GM23338 (cell line): ENCODE measurements around the gene ZDHHC7. TPM values are rescaled to one million over a fixed set of nuclear protein-coding genes. Genes with fewer than 3 reads are reported as not detected.

ENCODE experiments used
- ATAC-seq: fragments of 200-7000 bp; cut with Tn5 transposase; 3 replicates; pipeline ENCODE4 v1.9.1; 2020
- DNase-seq: peaks from one replicate; pipeline ENCODE4 v3.0.0-alpha.2; 2015; ENCODE audit warnings: low spot score
- H2AFZ ChIP-seq: fragments of 200-600 bp; sonication (generic); 2 replicates; pipeline ENCODE4 v1.8.0; 2016; ENCODE audit warnings: antibody characterized with exemption, mild to moderate bottlenecking, moderate library complexity
- H3F3A ChIP-seq: fragments of 200-600 bp; sonication (generic); replicated peaks from 2 replicates; pipeline ENCODE4 v1.8.0; 2017; ENCODE audit warnings: antibody characterized with exemption, mixed run types, low read depth
- H3K27ac ChIP-seq: fragments of 200-600 bp; sonication (generic); 2 replicates; pipeline ENCODE4 v1.6.1; 2016; ENCODE audit warnings: low read depth
- H3K27me3 ChIP-seq: fragments of 200-600 bp; sonication (generic); 2 replicates; pipeline ENCODE4 v1.8.0; 2016; ENCODE audit warnings: mild to moderate bottlenecking, mixed run types, moderate library complexity; ENCODE audit not compliant: insufficient read depth
- H3K36me3 ChIP-seq: fragments of 200-600 bp; sonication (generic); 2 replicates; pipeline ENCODE4 v1.8.0; 2016; ENCODE audit warnings: mild to moderate bottlenecking; ENCODE audit not compliant: insufficient read depth
- H3K4me1 ChIP-seq: fragments of 200-600 bp; sonication (generic); 2 replicates; pipeline ENCODE4 v1.8.0; 2016; ENCODE audit warnings: mild to moderate bottlenecking, moderate library complexity; ENCODE audit not compliant: insufficient read depth
- H3K4me2 ChIP-seq: fragments of 200-600 bp; sonication (generic); 2 replicates; pipeline ENCODE4 v1.7.1; 2017; ENCODE audit warnings: mixed run types
- H3K4me3 ChIP-seq: fragments of 200-600 bp; sonication (generic); 2 replicates; pipeline ENCODE4 v1.6.1; 2016; ENCODE audit warnings: mixed run types
- H3K79me2 ChIP-seq: fragments of 200-600 bp; sonication (generic); replicated peaks from 2 replicates; pipeline ENCODE4 v1.8.0; 2017; ENCODE audit warnings: mild to moderate bottlenecking; ENCODE audit not compliant: insufficient read depth
- H3K9me2 ChIP-seq: fragments of 200-600 bp; sonication (generic); 2 replicates; pipeline ENCODE4 v1.8.0; 2017; ENCODE audit not compliant: insufficient read depth
- H4K20me1 ChIP-seq: fragments of 200-600 bp; sonication (generic); replicated peaks from 2 replicates; pipeline ENCODE4 v1.8.0; 2017; ENCODE audit warnings: mild to moderate bottlenecking; ENCODE audit not compliant: insufficient read depth
- H3K27ac Mint-ChIP-seq: 2 replicates; pipeline ENCODE4 v1.8.0; 2020; ENCODE audit warnings: inconsistent platforms, mild to moderate bottlenecking, moderate library complexity, mixed read lengths
- H3K27me3 Mint-ChIP-seq: 3 replicates; pipeline ENCODE4 v1.8.0; 2022; ENCODE audit warnings: low read depth, mild to moderate bottlenecking, moderate library complexity, mixed read lengths, inconsistent platforms; ENCODE audit not compliant: insufficient read depth, poor library complexity
- H3K36me3 Mint-ChIP-seq: 3 replicates; pipeline ENCODE4 v1.8.0; 2021; ENCODE audit warnings: low read depth, mild to moderate bottlenecking, inconsistent platforms, moderate library complexity, mixed read lengths
- H3K4me1 Mint-ChIP-seq: 3 replicates; pipeline ENCODE4 v1.8.0; 2020; ENCODE audit warnings: mild to moderate bottlenecking, inconsistent platforms, mixed read lengths
- H3K4me3 Mint-ChIP-seq: 3 replicates; pipeline ENCODE4 v1.8.0; 2021; ENCODE audit warnings: moderate library complexity, mild to moderate bottlenecking, inconsistent platforms, mixed read lengths
- H3K9me3 Mint-ChIP-seq: 3 replicates; pipeline ENCODE4 v1.8.0; 2020; ENCODE audit warnings: moderate library complexity, mild to moderate bottlenecking, inconsistent platforms, mixed read lengths
- CREB1 ChIP-seq: fragments of 250-450 bp; sonication (Bioruptor Pico); IDR thresholded peaks from 2 replicates; pipeline ENCODE4 v1.5.0; 2020; ENCODE audit warnings: low read depth, mild to moderate bottlenecking, moderate library complexity
- EZH2 ChIP-seq: fragments of 200-600 bp; sonication (generic); IDR thresholded peaks from one replicate; pipeline ENCODE4 v1.8.0; 2017; ENCODE audit warnings: antibody characterized with exemption, mild to moderate bottlenecking, low read depth; ENCODE audit not compliant: unreplicated experiment
- EZH2phosphoT487 ChIP-seq: fragments of 200-600 bp; sonication (generic); IDR thresholded peaks from one replicate; pipeline ENCODE4 v1.8.1; 2018; ENCODE audit warnings: antibody characterized with exemption; ENCODE audit not compliant: unreplicated experiment
- JUNB ChIP-seq: IDR thresholded peaks from one replicate; pipeline ENCODE4 v1.6.1; 2016; ENCODE audit warnings: antibody characterized with exemption; ENCODE audit not compliant: unreplicated experiment
- NANOG ChIP-seq: IDR thresholded peaks from 2 replicates; pipeline ENCODE4 v1.6.1; 2016; ENCODE audit warnings: antibody characterized with exemption, borderline replicate concordance
- POLR2AphosphoS5 ChIP-seq: IDR thresholded peaks from 2 replicates; pipeline ENCODE4 v1.6.1; 2016; ENCODE audit warnings: antibody characterized with exemption, low read depth
- STAT1 ChIP-seq: IDR thresholded peaks from one replicate; pipeline ENCODE4 v1.6.1; 2016; ENCODE audit warnings: antibody characterized with exemption; ENCODE audit not compliant: unreplicated experiment
- ZNF114 ChIP-seq: fragments of 250-450 bp; sonication (Bioruptor Pico); IDR thresholded peaks from 2 replicates; pipeline ENCODE4 v1.5.0; 2020; ENCODE audit warnings: mild to moderate bottlenecking, moderate library complexity
- ZNF331 ChIP-seq: fragments of 250-450 bp; sonication (Bioruptor Pico); IDR thresholded peaks from 2 replicates; pipeline ENCODE4 v1.5.0; 2020; ENCODE audit warnings: low read depth, mild to moderate bottlenecking, moderate library complexity
- polyA plus RNA-seq: library from polyadenylated mRNA; unstranded; fragments of >200 nt; fragmentation: Nextera tagmentation; extraction: Ambion mirVana; gene quantifications from 2 replicates; pipeline ENCODE4 v1.2.1, GENCODE V29; 2016
- total RNA-seq: library from RNA; depleted of rRNA; stranded (reverse); fragments of >200 nt; shearing (Covaris generic); gene quantifications from 2 replicates; pipeline ENCODE4 v1.2.3, GENCODE V29; 2014
- TF ChIP-seq, protein P1 (sequence below), 2 experiments: fragments of 200-600 bp in 1 of 2; sonication (generic) in 1 of 2; conservative IDR thresholded peaks; 2 replicates each; pipeline versions ENCODE4 v1.5.1 to v1.6.1; 2016 to 2017; ENCODE audit warnings: antibody characterized with exemption in 2 of 2, low read depth in 2 of 2, mild to moderate bottlenecking in 2 of 2, moderate library complexity in 1 of 2
- TF ChIP-seq, protein P2 (sequence below): IDR thresholded peaks from 2 replicates; pipeline ENCODE4 v1.6.1; 2016; ENCODE audit warnings: antibody characterized with exemption
- TF ChIP-seq, protein P3 (sequence below): fragments of 250-450 bp; sonication (Bioruptor Pico); IDR thresholded peaks from 2 replicates; pipeline ENCODE4 v1.5.0; 2020; ENCODE audit warnings: mild to moderate bottlenecking, moderate library complexity
- TF ChIP-seq, protein P4 (sequence below): IDR thresholded peaks from one replicate; pipeline ENCODE4 v1.6.1; 2018; ENCODE audit warnings: antibody characterized with exemption; ENCODE audit not compliant: unreplicated experiment

The ZDHHC7 gene
- total and polyA plus RNA-seq, 2 experiments from 2014 or later = 13.1 to 46.1 TPM

DNA sequence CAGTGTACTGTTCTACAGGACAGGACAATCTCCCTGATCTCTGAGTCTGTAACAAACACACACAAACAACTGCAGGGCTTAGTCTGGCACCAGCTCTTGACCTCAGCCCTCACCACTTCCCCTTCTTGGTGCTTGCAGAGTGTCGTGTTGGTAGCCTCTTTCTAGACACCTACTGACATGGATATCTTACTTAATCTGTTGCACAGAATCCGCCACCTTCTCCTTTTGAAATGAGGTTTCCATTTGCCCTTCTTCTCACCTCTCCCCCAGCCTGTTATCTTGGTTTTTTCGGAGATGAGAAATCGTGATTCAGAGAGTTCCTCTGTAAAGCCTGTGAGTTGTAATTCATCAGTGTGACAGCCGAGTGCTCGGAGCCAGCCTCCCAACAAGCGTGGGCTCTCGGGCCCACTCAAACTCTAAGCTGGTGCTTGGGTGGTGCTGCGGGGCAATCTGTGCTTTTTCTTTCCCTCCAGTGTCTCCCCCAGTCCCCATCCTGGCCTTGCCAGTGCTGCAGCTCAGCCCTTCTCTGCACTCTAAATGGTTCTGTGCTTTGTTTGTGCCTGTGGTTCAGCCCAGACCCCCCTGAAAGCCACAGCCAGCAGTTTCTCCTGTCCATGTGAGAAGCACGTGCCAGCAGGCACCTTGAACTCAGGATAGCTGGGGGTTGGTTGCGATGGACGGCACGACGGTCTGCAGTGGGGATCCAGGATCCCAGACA, 44.3 kb upstream of the ZDHHC7 start:
- Mint-ChIP-seq H3K4me3 (no peak overlapping the region), H3K27me3 (peaks cover 3% of the 10 kb centered on the region), H3K36me3 (no peaks in the 10 kb centered on the region), H3K9me3 (no peaks in the 10 kb centered on the region), H3K27ac (no peak overlapping the region), H3K4me1 (peaks cover 16% of the 10 kb centered on the region)
- Histone ChIP-seq H4K20me1 (no peaks in the 10 kb centered on the region), H3K4me3 (no peak overlapping the region), H3K9me2 (no peaks in the 10 kb centered on the region), H3K27me3 (no peaks in the 10 kb centered on the region), H2AFZ (no peak overlapping the region), H3K79me2 (no peaks in the 10 kb centered on the region), H3K4me2 (no peak overlapping the region), H3K27ac (no peak overlapping the region), H3F3A (no peaks in the 10 kb centered on the region), H3K4me1 (no peaks in the 10 kb centered on the region; the same call in 1 of the 2 replicates), H3K36me3 (no peaks in the 10 kb centered on the region)
- TF ChIP-seq ZNF114 = no peak
- TF ChIP-seq JUNB = no peak
- TF ChIP-seq, protein P1, sequence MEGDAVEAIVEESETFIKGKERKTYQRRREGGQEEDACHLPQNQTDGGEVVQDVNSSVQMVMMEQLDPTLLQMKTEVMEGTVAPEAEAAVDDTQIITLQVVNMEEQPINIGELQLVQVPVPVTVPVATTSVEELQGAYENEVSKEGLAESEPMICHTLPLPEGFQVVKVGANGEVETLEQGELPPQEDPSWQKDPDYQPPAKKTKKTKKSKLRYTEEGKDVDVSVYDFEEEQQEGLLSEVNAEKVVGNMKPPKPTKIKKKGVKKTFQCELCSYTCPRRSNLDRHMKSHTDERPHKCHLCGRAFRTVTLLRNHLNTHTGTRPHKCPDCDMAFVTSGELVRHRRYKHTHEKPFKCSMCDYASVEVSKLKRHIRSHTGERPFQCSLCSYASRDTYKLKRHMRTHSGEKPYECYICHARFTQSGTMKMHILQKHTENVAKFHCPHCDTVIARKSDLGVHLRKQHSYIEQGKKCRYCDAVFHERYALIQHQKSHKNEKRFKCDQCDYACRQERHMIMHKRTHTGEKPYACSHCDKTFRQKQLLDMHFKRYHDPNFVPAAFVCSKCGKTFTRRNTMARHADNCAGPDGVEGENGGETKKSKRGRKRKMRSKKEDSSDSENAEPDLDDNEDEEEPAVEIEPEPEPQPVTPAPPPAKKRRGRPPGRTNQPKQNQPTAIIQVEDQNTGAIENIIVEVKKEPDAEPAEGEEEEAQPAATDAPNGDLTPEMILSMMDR (conservative IDR thresholded peaks at IDR 0.05; ENCODE audit: low read depth in 2 of 2) = no peak
- TF ChIP-seq, protein P2, sequence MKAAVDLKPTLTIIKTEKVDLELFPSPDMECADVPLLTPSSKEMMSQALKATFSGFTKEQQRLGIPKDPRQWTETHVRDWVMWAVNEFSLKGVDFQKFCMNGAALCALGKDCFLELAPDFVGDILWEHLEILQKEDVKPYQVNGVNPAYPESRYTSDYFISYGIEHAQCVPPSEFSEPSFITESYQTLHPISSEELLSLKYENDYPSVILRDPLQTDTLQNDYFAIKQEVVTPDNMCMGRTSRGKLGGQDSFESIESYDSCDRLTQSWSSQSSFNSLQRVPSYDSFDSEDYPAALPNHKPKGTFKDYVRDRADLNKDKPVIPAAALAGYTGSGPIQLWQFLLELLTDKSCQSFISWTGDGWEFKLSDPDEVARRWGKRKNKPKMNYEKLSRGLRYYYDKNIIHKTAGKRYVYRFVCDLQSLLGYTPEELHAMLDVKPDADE = no peak
- no peak for TF ChIP-seq ZNF331
- TF ChIP-seq, protein P3, sequence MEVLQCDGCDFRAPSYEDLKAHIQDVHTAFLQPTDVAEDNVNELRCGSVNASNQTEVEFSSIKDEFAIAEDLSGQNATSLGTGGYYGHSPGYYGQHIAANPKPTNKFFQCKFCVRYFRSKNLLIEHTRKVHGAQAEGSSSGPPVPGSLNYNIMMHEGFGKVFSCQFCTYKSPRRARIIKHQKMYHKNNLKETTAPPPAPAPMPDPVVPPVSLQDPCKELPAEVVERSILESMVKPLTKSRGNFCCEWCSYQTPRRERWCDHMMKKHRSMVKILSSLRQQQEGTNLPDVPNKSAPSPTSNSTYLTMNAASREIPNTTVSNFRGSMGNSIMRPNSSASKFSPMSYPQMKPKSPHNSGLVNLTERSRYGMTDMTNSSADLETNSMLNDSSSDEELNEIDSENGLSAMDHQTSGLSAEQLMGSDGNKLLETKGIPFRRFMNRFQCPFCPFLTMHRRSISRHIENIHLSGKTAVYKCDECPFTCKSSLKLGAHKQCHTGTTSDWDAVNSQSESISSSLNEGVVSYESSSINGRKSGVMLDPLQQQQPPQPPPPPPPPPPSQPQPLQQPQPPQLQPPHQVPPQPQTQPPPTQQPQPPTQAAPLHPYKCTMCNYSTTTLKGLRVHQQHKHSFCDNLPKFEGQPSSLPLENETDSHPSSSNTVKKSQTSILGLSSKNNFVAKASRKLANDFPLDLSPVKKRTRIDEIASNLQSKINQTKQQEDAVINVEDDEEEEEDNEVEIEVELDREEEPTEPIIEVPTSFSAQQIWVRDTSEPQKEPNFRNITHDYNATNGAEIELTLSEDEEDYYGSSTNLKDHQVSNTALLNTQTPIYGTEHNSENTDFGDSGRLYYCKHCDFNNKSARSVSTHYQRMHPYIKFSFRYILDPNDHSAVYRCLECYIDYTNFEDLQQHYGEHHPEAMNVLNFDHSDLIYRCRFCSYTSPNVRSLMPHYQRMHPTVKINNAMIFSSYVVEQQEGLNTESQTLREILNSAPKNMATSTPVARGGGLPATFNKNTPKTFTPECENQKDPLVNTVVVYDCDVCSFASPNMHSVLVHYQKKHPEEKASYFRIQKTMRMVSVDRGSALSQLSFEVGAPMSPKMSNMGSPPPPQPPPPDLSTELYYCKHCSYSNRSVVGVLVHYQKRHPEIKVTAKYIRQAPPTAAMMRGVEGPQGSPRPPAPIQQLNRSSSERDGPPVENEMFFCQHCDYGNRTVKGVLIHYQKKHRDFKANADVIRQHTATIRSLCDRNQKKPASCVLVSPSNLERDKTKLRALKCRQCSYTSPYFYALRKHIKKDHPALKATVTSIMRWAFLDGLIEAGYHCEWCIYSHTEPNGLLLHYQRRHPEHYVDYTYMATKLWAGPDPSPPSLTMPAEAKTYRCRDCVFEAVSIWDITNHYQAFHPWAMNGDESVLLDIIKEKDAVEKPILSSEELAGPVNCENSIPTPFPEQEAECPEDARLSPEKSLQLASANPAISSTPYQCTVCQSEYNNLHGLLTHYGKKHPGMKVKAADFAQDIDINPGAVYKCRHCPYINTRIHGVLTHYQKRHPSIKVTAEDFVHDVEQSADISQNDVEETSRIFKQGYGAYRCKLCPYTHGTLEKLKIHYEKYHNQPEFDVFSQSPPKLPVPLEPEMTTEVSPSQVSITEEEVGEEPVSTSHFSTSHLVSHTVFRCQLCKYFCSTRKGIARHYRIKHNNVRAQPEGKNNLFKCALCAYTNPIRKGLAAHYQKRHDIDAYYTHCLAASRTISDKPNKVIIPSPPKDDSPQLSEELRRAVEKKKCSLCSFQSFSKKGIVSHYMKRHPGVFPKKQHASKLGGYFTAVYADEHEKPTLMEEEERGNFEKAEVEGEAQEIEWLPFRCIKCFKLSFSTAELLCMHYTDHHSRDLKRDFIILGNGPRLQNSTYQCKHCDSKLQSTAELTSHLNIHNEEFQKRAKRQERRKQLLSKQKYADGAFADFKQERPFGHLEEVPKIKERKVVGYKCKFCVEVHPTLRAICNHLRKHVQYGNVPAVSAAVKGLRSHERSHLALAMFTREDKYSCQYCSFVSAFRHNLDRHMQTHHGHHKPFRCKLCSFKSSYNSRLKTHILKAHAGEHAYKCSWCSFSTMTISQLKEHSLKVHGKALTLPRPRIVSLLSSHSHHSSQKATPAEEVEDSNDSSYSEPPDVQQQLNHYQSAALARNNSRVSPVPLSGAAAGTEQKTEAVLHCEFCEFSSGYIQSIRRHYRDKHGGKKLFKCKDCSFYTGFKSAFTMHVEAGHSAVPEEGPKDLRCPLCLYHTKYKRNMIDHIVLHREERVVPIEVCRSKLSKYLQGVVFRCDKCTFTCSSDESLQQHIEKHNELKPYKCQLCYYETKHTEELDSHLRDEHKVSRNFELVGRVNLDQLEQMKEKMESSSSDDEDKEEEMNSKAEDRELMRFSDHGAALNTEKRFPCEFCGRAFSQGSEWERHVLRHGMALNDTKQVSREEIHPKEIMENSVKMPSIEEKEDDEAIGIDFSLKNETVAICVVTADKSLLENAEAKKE (CRISPR knock-in tag) = no peak
- TF ChIP-seq CREB1 = no peak
- no peak for TF ChIP-seq POLR2AphosphoS5
- TF ChIP-seq EZH2 = no peak
- TF ChIP-seq, protein P4, sequence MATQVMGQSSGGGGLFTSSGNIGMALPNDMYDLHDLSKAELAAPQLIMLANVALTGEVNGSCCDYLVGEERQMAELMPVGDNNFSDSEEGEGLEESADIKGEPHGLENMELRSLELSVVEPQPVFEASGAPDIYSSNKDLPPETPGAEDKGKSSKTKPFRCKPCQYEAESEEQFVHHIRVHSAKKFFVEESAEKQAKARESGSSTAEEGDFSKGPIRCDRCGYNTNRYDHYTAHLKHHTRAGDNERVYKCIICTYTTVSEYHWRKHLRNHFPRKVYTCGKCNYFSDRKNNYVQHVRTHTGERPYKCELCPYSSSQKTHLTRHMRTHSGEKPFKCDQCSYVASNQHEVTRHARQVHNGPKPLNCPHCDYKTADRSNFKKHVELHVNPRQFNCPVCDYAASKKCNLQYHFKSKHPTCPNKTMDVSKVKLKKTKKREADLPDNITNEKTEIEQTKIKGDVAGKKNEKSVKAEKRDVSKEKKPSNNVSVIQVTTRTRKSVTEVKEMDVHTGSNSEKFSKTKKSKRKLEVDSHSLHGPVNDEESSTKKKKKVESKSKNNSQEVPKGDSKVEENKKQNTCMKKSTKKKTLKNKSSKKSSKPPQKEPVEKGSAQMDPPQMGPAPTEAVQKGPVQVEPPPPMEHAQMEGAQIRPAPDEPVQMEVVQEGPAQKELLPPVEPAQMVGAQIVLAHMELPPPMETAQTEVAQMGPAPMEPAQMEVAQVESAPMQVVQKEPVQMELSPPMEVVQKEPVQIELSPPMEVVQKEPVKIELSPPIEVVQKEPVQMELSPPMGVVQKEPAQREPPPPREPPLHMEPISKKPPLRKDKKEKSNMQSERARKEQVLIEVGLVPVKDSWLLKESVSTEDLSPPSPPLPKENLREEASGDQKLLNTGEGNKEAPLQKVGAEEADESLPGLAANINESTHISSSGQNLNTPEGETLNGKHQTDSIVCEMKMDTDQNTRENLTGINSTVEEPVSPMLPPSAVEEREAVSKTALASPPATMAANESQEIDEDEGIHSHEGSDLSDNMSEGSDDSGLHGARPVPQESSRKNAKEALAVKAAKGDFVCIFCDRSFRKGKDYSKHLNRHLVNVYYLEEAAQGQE = no peak
- no peak for TF ChIP-seq NANOG
- TF ChIP-seq STAT1 = no peak
- no peak for TF ChIP-seq EZH2phosphoT487
- no peak for DNase-seq
- ATAC-seq = no peak; the same call in 2 of the 3 replicates
